Dedifferentiated amniotic fluid mesenchymal stem cell (primary cell): ENCODE measurements around the gene PELI2.

Experiments used
- DNase-seq: peaks from one replicate; pipeline ENCODE4 v3.0.0-alpha.2; 2016; ENCODE audit errors: extremely low spot score

PELI2 gene

GRCh38 chr14:56244138-56244789 is 126.1 kb downstream of the PELI2 start:
- peak; percentile 92 for DNase-seq

DNA sequence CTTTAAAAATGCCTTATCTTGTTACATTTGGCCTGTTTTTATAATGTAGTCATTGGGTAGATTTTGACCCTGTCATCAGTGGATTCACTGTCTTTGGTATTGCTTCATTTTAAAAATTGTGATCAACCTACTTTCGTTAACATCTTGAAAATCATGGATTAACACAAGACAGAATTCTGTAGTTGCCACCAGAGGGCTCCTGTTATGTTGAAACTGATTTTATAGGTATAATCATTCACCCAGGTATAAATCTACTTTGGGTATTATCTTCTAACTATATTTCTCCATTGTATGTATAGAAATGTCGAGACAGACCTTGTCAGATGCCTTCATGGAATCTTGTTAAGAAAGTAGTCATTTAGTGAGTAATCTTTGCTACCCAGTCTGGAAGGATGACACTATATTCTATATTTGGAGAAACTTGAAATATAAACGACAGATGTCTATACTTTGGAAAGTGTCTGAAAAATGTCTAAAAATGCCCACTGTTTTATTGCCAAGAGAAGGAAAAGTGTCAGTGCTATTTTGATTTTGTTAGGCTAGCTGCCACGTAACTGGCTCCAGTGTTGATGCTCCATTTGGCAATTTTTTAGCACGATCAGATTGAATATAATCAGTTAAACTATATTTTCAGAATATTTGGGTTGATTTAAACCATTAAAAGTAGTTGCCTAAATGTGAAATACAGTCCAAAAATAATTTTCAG is 129.4 kb downstream of the PELI2 start:
- no peak for DNase-seq

DNA sequence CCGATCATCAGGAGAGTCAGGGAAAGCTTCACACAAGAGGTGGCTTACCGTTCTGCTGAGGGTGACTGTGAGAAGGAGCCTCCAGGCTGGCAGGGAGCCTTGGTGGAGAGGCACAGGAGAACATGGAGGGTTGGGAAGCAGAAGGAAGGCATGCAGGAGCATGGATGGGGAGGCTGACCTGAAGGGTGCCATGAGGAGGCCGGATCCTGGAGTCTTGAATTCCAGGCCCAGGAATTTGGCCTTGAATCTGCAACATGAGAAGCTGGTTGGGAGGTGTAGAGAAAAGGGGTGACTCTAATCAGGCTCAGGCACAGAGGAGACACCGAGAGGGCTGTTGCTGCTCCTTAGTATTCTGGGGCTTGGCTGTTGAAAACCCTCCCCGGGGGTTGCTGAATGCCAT is 130.2 kb downstream of the PELI2 start:
- DNase-seq, result no peak

GRCh38 chr14:56261046-56261445 is 142.8 kb downstream of the PELI2 start:
- no peak for DNase-seq

- no peak for DNase-seq
Observed at GRCh38 chr14:56262530-56262929, 144.3 kb downstream of the PELI2 start.

DNA sequence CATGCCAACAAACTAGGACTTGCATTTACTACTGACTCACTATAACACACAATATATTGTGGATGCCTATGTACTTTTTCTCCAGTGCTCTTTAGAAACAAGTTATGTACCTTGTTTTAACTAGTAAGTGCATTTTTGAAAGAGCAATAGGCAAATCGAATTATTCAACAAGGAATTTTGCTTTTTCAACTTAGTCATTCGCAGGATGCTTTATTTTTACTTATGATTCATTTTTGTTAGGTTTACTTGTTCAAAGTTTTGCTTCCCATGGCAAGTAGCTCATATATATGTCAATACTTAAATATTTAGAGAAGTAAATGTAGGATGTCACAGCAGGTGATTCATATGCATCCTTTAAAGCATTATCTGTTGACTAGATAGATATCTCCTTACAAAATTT is 149.8 kb downstream of the PELI2 start:
- no peak for DNase-seq

GRCh38 chr14:56268673-56269072 is 150.5 kb downstream of the PELI2 start:
- DNase-seq, result no peak

DNA sequence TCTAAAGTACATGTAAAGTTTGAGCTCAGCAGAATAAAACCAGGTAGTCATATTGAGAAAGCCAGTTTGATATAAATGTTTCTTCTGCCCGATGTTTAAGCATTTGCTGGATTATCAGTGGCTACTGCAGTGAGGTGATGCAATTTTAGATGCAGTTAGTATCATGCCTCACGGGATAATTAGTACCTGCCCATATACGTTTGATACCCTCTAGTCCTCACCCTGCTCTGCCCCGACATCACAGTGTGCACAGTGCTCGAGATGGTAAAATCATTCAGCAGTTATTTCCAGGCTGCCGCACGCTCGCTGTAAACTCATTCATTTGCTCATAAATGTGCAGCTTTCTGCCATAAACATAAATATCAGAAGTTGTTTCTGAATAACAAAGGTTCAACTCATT is 152.7 kb downstream of the PELI2 start:
- DNase-seq, result no peak

- peak; percentile 52 for DNase-seq
Observed at GRCh38 chr14:56271970-56272369, 153.8 kb downstream of the PELI2 start.

DNA sequence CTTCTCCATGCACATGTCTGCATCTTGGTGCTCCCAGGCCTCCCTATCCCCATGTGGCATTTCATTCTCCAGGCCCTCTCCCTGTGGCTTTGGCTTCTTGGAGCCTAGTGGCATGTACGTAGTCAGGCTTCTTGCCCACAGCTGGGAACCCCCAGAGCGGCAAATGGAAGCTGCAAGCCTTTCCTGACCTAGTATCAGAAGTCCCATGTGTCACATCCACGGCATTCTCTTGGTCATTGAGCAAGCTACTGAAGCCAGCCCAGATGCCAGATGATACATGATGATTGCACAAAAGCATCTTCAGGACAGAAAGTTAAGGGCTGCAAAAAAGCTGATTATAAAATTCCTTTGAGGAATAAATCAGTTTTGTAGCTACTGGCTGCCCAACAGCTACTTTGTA is 154.9 kb downstream of the PELI2 start:
- DNase-seq, result no peak

DNA sequence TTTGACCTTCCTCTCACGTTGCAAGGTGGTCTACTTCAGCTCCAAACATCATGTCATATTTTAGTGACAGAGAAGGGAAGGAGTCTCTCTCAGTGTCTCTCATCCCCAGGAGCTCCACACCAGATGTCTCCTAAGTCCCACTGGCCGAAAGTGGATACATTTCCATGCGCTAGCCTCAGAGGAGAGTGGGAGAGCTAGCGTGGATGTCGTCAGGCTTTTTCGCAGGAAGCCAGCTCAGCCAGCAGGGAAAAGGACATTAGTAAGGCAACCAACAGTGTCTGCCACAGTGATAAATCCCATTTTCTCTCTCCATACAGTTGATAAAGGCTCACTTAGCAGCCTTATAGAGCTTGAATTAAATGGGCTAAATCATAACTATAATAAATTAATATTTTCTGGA is 155.7 kb downstream of the PELI2 start:
- DNase-seq, result no peak

DNA sequence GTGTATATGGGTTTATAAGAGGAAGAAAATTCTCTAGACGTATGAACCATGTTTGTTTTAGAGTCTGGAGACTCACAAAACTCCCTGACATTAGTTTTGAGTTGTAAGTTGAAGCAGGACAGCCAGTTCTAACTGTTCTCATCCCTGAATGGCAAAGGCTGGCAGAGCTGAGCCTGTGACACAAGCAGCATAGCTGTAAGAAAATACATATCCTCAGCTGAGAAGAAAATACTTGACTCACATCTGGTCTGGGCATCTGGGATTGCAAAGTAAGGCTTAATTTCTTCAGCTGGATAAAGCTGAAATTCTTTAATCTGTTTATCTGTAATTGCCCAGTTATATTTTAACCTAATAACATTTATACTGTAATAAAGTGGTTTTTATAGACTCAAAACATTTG is 156.3 kb downstream of the PELI2 start:
- DNase-seq, result no peak

DNA sequence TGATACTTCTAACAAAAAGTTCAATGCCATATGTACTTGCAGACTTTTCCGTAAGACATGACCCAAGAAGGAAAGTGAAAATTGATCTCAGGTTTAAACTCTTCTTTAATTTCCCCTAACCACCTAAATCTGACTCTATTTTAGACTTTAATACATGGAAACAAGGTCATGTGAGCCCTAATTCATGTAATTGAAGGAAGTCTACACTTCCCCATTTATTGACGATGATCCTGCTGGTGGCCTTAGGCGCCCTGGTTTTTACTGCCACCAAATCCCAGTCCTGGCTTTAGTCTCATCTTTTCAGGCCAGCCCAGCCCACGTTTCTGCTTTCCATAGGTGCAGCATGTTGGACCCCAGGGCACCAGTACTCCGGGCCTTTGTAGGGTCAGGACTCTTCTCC is 157.9 kb downstream of the PELI2 start:
- no peak for DNase-seq

DNA sequence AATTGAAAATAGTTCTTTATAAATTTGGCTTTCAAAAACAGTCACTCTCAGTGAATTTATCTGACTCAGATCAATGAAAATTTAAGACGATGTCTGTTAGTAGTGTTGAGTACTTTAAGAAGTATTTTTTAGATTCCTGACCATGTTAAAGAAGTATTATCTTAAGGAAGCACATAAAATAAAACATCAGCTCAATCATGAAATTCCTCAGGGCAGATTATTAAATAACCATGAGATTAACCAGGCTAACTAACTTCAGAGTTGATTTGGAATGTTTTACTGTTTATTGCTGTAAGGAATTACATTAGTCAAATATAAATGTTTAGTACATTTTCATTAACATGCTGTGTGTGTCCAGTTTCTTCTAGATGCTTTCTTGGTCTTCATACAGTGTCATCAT is 160.2 kb downstream of the PELI2 start:
- DNase-seq, result no peak

DNA sequence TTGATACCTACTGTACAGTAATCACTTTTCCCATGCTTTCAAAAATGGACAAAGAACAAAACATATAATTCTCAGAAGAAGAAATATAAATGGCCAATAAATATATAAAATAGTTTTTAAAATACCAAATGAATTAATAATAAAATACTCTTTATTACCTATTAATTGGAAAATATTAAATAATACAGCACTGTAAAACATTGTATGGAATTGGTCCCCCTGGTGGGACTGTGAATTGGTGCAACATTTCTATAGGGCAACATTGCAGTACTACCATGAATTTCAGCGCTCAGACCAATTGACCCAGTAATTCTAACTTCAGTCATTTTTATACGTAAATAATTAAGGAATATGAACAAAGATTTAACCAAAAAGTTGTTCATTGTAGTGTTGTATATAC is 162.6 kb downstream of the PELI2 start:
- DNase-seq, result no peak

GRCh38 chr14:56282179-56282578 is 164.0 kb downstream of the PELI2 start:
- DNase-seq, result no peak

GRCh38 chr14:56284641-56285040 is 166.4 kb downstream of the PELI2 start:
- no peak for DNase-seq

DNA sequence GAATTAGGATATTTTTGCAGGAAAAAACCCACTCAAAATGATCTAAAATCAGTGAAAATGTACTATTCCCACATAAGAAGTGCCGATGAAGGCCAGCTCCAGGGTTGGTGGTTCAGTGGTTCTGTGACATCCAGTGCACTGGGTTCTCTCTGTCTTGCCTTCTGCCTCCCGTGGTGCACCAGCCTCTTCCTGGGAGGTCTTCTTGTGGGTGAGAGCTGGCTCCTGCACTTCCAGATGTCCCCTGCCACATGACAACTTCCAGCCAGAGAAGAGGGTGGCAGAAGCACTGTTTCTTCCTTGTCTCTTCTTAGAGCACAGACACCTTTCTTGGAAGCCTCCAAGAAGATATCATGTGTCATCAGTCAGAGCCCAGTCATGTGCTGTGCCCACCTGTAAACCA is 170.9 kb downstream of the PELI2 start:
- no peak for DNase-seq

DNA sequence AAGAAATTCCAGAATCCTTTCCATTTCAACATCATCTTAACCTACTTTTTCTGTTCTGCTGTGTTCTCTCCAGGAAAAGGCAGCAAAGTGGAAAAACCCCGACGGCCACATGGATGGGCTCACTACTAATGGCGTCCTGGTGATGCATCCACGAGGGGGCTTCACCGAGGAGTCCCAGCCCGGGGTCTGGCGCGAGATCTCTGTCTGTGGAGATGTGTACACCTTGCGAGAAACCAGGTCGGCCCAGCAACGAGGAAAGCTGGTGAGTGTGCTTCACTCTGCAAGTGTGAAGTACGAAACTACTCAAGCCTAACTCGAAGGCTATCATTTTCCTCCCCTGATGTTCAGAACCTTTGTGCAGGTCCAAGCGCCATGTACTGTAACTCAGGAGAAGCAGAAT is 172.0 kb downstream of the PELI2 start:
- no peak for DNase-seq

DNA sequence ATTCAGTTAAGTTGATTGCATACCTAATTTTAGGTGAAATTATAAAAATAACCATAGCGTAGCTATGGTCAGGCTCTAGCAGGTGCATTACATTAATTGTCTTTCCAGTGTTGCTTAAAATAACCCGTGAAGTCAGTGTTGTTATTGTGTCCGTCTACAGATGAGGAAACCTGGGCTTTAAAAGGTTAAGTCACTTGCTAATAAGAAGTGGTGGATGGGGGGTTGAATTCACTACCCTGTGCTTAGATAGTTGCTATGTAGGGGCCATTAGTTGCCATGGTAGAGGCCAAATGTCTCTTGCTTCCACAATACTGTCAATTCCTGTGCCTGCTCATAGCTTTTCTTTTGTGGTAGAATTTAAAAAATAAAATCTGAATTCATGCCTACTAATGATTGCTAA is 174.8 kb downstream of the PELI2 start:
- no peak for DNase-seq

- DNase-seq, result no peak
Observed at GRCh38 chr14:56293506-56293905, 175.3 kb downstream of the PELI2 start.

DNA sequence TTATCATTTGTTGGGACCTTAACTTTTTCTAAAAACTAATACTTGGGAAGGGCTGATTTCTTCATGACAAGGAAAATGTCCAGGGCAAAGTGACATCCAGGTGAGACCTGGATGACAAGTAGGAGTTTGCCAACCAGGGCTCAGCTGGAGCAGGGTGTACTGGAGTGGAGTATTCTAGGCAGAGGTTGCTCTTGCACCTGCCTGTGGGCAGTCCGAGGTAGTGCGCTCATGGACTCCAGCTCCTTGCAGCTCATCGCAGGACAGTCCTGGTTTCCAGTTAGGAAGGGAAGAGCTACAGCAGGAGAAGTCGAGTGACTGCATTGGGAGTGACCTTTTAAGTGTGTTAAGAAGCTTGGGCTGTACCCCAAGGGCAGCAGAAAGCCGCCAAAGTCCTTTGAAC is 175.9 kb downstream of the PELI2 start:
- DNase-seq, result no peak

- no peak for DNase-seq
Observed at GRCh38 chr14:56295743-56296142, 177.5 kb downstream of the PELI2 start.

DNA sequence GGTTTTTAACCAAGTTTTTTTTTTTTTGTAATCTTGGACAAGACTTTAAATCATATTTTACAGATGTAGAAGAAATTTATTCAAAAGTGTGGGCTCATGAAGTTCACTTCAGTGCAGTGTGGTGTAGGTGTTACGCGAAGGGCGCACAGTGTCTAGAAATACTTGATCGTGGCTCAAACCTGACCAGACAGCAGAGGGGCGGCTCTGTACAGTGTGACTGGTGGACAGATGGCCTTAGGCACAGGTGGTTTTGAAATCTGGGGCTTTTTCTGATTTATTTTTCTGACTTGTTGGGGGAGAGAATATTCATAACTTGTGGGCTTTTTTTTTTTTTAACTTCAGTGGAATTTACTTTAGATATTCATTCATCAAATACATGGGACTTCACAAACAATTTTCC is 179.2 kb downstream of the PELI2 start:
- no peak for DNase-seq
